Neural progenitor cell (in vitro differentiated cells): ENCODE measurements around the gene ZDHHC14. TPM values are rescaled to one million over a fixed set of nuclear protein-coding genes. Genes with fewer than 3 reads are reported as not detected.
A peak's percentile ranks its signal among the peaks of the same experiment; 100 is the strongest.

Experiments used
- DNase-seq: peaks from one replicate; pipeline ENCODE4 v3.0.0-alpha.2; 2016; ENCODE audit warnings: low spot score
- H2AFZ ChIP-seq: fragments of 200-600 bp; sonication (generic); replicated peaks from 2 replicates; pipeline ENCODE4 v1.6.1; 2016; ENCODE audit warnings: antibody characterized with exemption
- H3F3A ChIP-seq: fragments of 200-600 bp; sonication (generic); 2 replicates; pipeline ENCODE4 v1.6.1; 2016; ENCODE audit warnings: antibody characterized with exemption, low read depth
- H3K27ac ChIP-seq: fragments of 200-600 bp; sonication (generic); 2 replicates; pipeline ENCODE4 v1.5.1; 2016; ENCODE audit warnings: mild to moderate bottlenecking
- H3K27me3 ChIP-seq: fragments of 200-600 bp; sonication (generic); 2 replicates; pipeline ENCODE4 v1.6.1; 2016; ENCODE audit warnings: mild to moderate bottlenecking, moderate library complexity
- H3K36me3 ChIP-seq: fragments of 200-600 bp; sonication (generic); 2 replicates; pipeline ENCODE4 v1.5.1; 2016
- H3K4me1 ChIP-seq: fragments of 200-600 bp; sonication (generic); 2 replicates; pipeline ENCODE4 v1.6.1; 2016; ENCODE audit warnings: mixed run types
- H3K4me2 ChIP-seq: fragments of 200-600 bp; sonication (generic); 2 replicates; pipeline ENCODE4 v1.6.1; 2016
- H3K4me3 ChIP-seq: fragments of 200-600 bp; sonication (generic); 2 replicates; pipeline ENCODE4 v1.5.1; 2016
- H3K79me2 ChIP-seq: fragments of 200-600 bp; sonication (generic); 2 replicates; pipeline ENCODE4 v1.6.1; 2016; ENCODE audit warnings: low read depth
- H3K9ac ChIP-seq: fragments of 200-600 bp; sonication (generic); 2 replicates; pipeline ENCODE4 v1.6.1; 2016
- H3K9me3 ChIP-seq: fragments of 200-600 bp; sonication (generic); 2 replicates; pipeline ENCODE4 v1.5.1; 2016; ENCODE audit warnings: low read depth
- H4K20me1 ChIP-seq: fragments of 200-600 bp; sonication (generic); 2 replicates; pipeline ENCODE4 v1.6.1; 2016; ENCODE audit warnings: low read depth
- H3K27ac Mint-ChIP-seq: 3 replicates; pipeline ENCODE4 v1.8.0; 2021; ENCODE audit warnings: mixed read lengths
- H3K27me3 Mint-ChIP-seq: 2 replicates; pipeline ENCODE4 v1.8.0; 2022; ENCODE audit warnings: low read depth, mild to moderate bottlenecking, inconsistent platforms, moderate library complexity, mixed read lengths; ENCODE audit not compliant: insufficient read depth
- H3K36me3 Mint-ChIP-seq: 3 replicates; pipeline ENCODE4 v1.8.0; 2021; ENCODE audit warnings: mixed read lengths
- H3K4me1 Mint-ChIP-seq: 3 replicates; pipeline ENCODE4 v1.8.0; 2021; ENCODE audit warnings: mixed read lengths
- H3K4me3 Mint-ChIP-seq: 3 replicates; pipeline ENCODE4 v1.8.0; 2021; ENCODE audit warnings: mild to moderate bottlenecking, moderate library complexity, mixed read lengths
- H3K9me3 Mint-ChIP-seq: 3 replicates; pipeline ENCODE4 v1.8.0; 2020; ENCODE audit warnings: mixed read lengths
- CTCF ChIP-seq: fragments of 200-600 bp; sonication (generic); IDR thresholded peaks from 2 replicates; pipeline ENCODE4 v1.5.1; 2017; ENCODE audit warnings: antibody characterized with exemption, mild to moderate bottlenecking
- EZH2 ChIP-seq: fragments of 200-600 bp; sonication (generic); IDR thresholded peaks from 2 replicates; pipeline ENCODE4 v1.6.1; 2017; ENCODE audit warnings: antibody characterized with exemption, mild to moderate bottlenecking, moderate library complexity
- EZH2phosphoT487 ChIP-seq: fragments of 200-600 bp; sonication (generic); IDR thresholded peaks from 2 replicates; pipeline ENCODE4 v1.6.1; 2017; ENCODE audit warnings: antibody characterized with exemption
- total RNA-seq: library from RNA; depleted of rRNA; stranded (reverse); fragments of >200 nt; gene quantifications from 2 replicates; pipeline ENCODE4 v1.2.3, GENCODE V29; 2015; ENCODE audit warnings: low replicate concordance

ZDHHC14 gene
- total RNA-seq, 1 donor from 2014 or later, result 14.5 TPM

DNA sequence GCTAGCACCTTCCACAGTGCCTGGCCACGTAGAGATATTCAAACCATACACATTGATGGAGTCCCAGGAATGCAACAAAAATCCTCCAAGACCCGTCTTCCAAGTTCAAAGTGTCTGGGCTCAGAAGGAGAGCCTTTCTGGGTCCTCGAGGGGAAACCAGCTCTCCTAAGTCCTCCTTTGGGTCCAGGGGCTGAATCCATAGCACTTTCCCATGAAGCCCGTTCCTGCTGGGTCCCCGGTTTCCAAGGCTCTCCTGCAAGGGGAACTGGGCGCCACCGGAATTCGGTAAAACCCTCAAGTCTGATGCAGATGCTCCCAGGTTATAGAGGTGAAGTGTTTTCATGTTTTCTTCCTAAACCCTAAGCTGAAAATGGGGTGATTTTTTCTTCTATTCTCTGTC is 340.8 kb downstream of the ZDHHC14 start:
- Mint-ChIP-seq H3K4me1 (peaks cover 12% of the 10 kb centered on the region), H3K36me3 (no peaks in the 10 kb centered on the region), H3K9me3 (peaks cover 22% of the 10 kb centered on the region), H3K27me3 (peaks cover 5% of the 10 kb centered on the region), H3K27ac (peak overlapping the region; percentile 44), H3K4me3 (no peak overlapping the region)
- no peak overlapping the region for H3K27ac ChIP-seq
- no peak overlapping the region for H2AFZ ChIP-seq
- H3K4me1 ChIP-seq, result peaks cover 10% of the 10 kb centered on the region
- H3K4me2 ChIP-seq, result peak overlapping the region; percentile 28
- H3K4me3 ChIP-seq, result no peak overlapping the region
- H3K36me3 ChIP-seq, result no peaks in the 10 kb centered on the region
- H4K20me1 ChIP-seq, result peaks cover 8% of the 10 kb centered on the region
- H3F3A ChIP-seq, result peaks cover 13% of the 10 kb centered on the region
- no peak for TF ChIP-seq EZH2
- TF ChIP-seq CTCF, result no peak
- no peak for TF ChIP-seq EZH2phosphoT487
- no peak for DNase-seq
- no peak overlapping the region for H3K9ac ChIP-seq
- H3K27me3 ChIP-seq, result peaks cover 24% of the 10 kb centered on the region
- H3K79me2 ChIP-seq, result no peaks in the 10 kb centered on the region
- no peaks in the 10 kb centered on the region for H3K9me3 ChIP-seq

DNA sequence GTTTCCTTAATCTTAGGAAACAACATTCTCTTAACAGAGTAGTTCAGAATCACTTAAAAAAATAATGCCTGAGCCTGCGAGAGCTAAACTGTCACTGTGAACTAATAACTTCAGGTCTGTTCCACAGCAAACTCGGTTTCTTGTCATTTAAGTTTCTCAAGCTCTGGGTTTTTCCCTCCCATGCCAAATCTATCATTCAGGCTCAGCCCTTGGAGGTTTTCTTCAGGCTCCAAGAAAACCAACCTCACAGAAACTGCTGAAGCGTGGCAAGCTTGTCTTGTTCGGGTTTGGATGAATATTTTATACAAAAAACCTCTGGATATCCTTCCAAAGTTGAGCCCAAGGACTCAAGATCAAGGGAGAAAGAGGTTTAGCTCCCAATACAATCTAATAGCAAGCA is 342.4 kb downstream of the ZDHHC14 start:
- Histone ChIP-seq H3K27ac (no peak overlapping the region), H3K4me1 (peaks cover 10% of the 10 kb centered on the region), H2AFZ (no peak overlapping the region), H3K9ac (no peak overlapping the region), H3F3A (peaks cover 13% of the 10 kb centered on the region), H4K20me1 (peaks cover 8% of the 10 kb centered on the region), H3K4me3 (no peak overlapping the region), H3K9me3 (no peaks in the 10 kb centered on the region), H3K27me3 (peaks cover 24% of the 10 kb centered on the region), H3K36me3 (no peaks in the 10 kb centered on the region), H3K4me2 (no peak overlapping the region), H3K79me2 (no peaks in the 10 kb centered on the region)
- no peak for TF ChIP-seq CTCF
- TF ChIP-seq EZH2, result no peak
- no peak for TF ChIP-seq EZH2phosphoT487
- peaks cover 22% of the 10 kb centered on the region for H3K9me3 Mint-ChIP-seq
- no peaks in the 10 kb centered on the region for H3K36me3 Mint-ChIP-seq
- no peak overlapping the region for H3K27ac Mint-ChIP-seq
- H3K27me3 Mint-ChIP-seq, result peaks cover 5% of the 10 kb centered on the region
- no peak overlapping the region for H3K4me3 Mint-ChIP-seq
- no peak for DNase-seq
- peaks cover 9% of the 10 kb centered on the region for H3K4me1 Mint-ChIP-seq

DNA sequence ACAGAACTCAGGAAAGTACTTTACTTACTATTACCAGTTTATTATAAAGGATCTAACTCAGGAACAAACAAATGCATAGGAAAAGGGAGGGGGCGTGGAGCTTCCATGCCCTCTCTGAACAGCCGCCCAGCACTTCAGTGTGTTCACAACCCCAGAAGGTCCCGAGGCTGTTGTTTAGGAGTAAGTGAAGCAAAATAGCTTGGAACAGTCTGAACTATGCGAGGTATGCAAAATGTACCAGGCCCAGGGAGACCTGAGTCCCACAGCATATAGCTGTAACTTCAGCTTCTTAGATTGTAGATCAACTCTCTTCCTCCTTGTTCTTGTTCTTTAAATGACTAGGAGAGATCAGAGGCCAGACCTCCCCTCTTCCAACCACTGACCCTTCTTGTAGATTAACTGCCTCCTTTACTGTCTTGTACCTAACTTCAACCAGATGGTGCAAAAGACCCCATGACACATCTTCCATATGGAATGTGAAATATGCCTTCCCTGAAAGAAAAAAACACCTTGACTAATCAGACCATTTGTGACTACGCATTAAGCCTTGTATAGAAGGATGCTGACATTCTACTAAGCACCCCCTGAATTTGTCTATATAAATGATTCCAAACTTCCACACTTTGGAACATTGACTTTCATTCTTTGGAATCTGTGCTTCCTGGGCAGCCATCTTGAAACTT is 343.3 kb downstream of the ZDHHC14 start:
- Histone ChIP-seq H3K9ac (no peak overlapping the region), H3K27ac (no peak overlapping the region), H3K9me3 (no peaks in the 10 kb centered on the region), H3F3A (peaks cover 13% of the 10 kb centered on the region), H3K4me2 (no peak overlapping the region), H4K20me1 (peaks cover 8% of the 10 kb centered on the region), H3K79me2 (no peaks in the 10 kb centered on the region), H3K27me3 (peaks cover 24% of the 10 kb centered on the region), H3K4me3 (no peak overlapping the region), H2AFZ (no peak overlapping the region), H3K4me1 (peaks cover 10% of the 10 kb centered on the region), H3K36me3 (no peaks in the 10 kb centered on the region)
- no peak overlapping the region for H3K27ac Mint-ChIP-seq
- no peaks in the 10 kb centered on the region for H3K36me3 Mint-ChIP-seq
- H3K9me3 Mint-ChIP-seq, result peaks cover 22% of the 10 kb centered on the region
- peaks cover 9% of the 10 kb centered on the region for H3K4me1 Mint-ChIP-seq
- no peak overlapping the region for H3K4me3 Mint-ChIP-seq
- no peak for DNase-seq
- TF ChIP-seq EZH2 (no peak), CTCF (no peak), EZH2phosphoT487 (no peak)
- H3K27me3 Mint-ChIP-seq, result peaks cover 5% of the 10 kb centered on the region
